Astrocyte (in vitro differentiated cells and primary cell): ENCODE data around the gene ACVR2B. TPM values are rescaled to one million over a fixed set of nuclear protein-coding genes. Genes with fewer than 3 reads are reported as not detected.

Source experiments
- DNase-seq: peaks from one replicate; pipeline ENCODE4 v3.0.0-alpha.2; 2010; ENCODE audit warnings: low read depth
- FAIRE-seq: peaks from 2 replicates; lab custom pipeline; 2011; peaks lifted over from hg19 to GRCh38; lab: Jason Lieb, UNC
- H2AFZ ChIP-seq: 2 replicates; pipeline ENCODE4 v1.6.0; 2012; ENCODE audit warnings: low read depth, low read length, inconsistent platforms
- H3K27ac ChIP-seq: 2 replicates; pipeline ENCODE4 v1.5.1; 2011; ENCODE audit warnings: low read depth, low read length, inconsistent platforms
- H3K27me3 ChIP-seq: 2 replicates; pipeline ENCODE4 v1.6.0; 2011; ENCODE audit warnings: low read length, inconsistent platforms; ENCODE audit not compliant: insufficient read depth
- H3K36me3 ChIP-seq: 2 replicates; pipeline ENCODE4 v1.5.1; 2011; ENCODE audit warnings: low read length, inconsistent platforms; ENCODE audit not compliant: insufficient read depth
- H3K4me1 ChIP-seq: 2 replicates; pipeline ENCODE4 v1.5.1; 2011; ENCODE audit warnings: low read length, inconsistent platforms; ENCODE audit not compliant: insufficient read depth
- H3K4me2 ChIP-seq: 2 replicates; pipeline ENCODE4 v1.6.0; 2012; ENCODE audit warnings: low read length, inconsistent platforms
- H3K4me3 ChIP-seq: 2 replicates; pipeline ENCODE4 v1.5.1; 2011; ENCODE audit warnings: low read depth, mild to moderate bottlenecking, low read length, inconsistent platforms; ENCODE audit not compliant: insufficient read depth
- H3K79me2 ChIP-seq: 2 replicates; pipeline ENCODE4 v1.6.0; 2012; ENCODE audit warnings: mild to moderate bottlenecking, low read length, inconsistent platforms; ENCODE audit not compliant: insufficient read depth
- H3K9ac ChIP-seq: 2 replicates; pipeline ENCODE4 v1.6.0; 2012; ENCODE audit warnings: mild to moderate bottlenecking, low read length, inconsistent platforms
- H3K9me3 ChIP-seq: 2 replicates; pipeline ENCODE4 v1.5.1; 2012; ENCODE audit warnings: low read depth, mild to moderate bottlenecking, low read length, inconsistent platforms; ENCODE audit not compliant: insufficient read depth
- H4K20me1 ChIP-seq: 2 replicates; pipeline ENCODE4 v1.6.0; 2012; ENCODE audit warnings: low read length, inconsistent platforms; ENCODE audit not compliant: insufficient read depth
- H3K27ac Mint-ChIP-seq: one replicate; pipeline ENCODE4 v1.8.0; 2021; ENCODE audit warnings: mild to moderate bottlenecking, mixed read lengths; ENCODE audit not compliant: unreplicated experiment
- H3K27me3 Mint-ChIP-seq: one replicate; pipeline ENCODE4 v1.8.0; 2021; ENCODE audit warnings: low read depth, mixed read lengths; ENCODE audit not compliant: unreplicated experiment
- H3K36me3 Mint-ChIP-seq: one replicate; pipeline ENCODE4 v1.8.0; 2021; ENCODE audit warnings: low read depth, mixed read lengths; ENCODE audit not compliant: unreplicated experiment
- H3K4me1 Mint-ChIP-seq: one replicate; pipeline ENCODE4 v1.8.0; 2021; ENCODE audit warnings: low read depth, mixed read lengths; ENCODE audit not compliant: unreplicated experiment
- H3K4me3 Mint-ChIP-seq: one replicate; pipeline ENCODE4 v1.8.0; 2021; ENCODE audit warnings: mild to moderate bottlenecking, moderate library complexity, mixed read lengths; ENCODE audit not compliant: unreplicated experiment
- H3K9me3 Mint-ChIP-seq: one replicate; pipeline ENCODE4 v1.8.0; 2021; ENCODE audit warnings: mild to moderate bottlenecking, mixed read lengths; ENCODE audit not compliant: unreplicated experiment
- EZH2 ChIP-seq: IDR thresholded peaks from 2 replicates; pipeline ENCODE4 v1.6.1; 2012; ENCODE audit warnings: mild to moderate bottlenecking, low read length, inconsistent platforms; ENCODE audit not compliant: insufficient read depth
- total RNA-seq: library from RNA; stranded (reverse); gene quantifications from 2 replicates; pipeline ENCODE4 v1.2.1, GENCODE V29; 2021
- TF ChIP-seq, protein P1 (sequence below): IDR thresholded peaks from 2 replicates; pipeline ENCODE4 v1.5.1; 2011; ENCODE audit warnings: low read depth, mild to moderate bottlenecking, inconsistent platforms, low read length, moderate library complexity; ENCODE audit not compliant: insufficient read depth

ACVR2B gene
- total RNA-seq, 1 donor from 2014 or later, result 14.7 TPM

DNA sequence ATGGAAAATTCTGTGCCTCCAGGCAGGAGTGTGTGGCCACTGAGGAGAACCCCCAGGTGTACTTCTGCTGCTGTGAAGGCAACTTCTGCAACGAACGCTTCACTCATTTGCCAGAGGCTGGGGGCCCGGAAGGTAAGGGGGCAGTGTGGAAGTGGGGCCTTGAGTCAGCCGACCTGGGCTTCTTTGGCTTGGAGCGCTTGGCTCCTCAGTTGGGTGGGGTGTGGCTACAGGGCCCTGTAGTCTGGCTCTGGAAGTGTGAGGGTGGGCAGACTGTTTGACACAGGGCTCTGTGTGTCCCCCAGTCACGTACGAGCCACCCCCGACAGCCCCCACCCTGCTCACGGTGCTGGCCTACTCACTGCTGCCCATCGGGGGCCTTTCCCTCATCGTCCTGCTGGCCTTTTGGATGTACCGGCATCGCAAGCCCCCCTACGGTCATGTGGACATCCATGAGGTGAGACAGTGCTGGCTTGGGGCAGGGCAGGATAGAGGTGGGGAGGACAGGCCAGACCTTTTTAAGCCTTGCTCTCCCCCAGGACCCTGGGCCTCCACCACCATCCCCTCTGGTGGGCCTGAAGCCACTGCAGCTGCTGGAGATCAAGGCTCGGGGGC lies 24.3 kb downstream of the ACVR2B start:
- peaks cover 20% of the 10 kb centered on the region for H4K20me1 ChIP-seq
- no peaks in the 10 kb centered on the region for H3K27me3 ChIP-seq
- Mint-ChIP-seq H3K4me3 (peak overlapping the region; percentile 27), H3K27me3 (no peaks in the 10 kb centered on the region), H3K4me1 (peaks cover 6% of the 10 kb centered on the region), H3K27ac (no peak overlapping the region), H3K36me3 (peaks cover 8% of the 10 kb centered on the region), H3K9me3 (peaks cover 3% of the 10 kb centered on the region)
- H3K36me3 ChIP-seq, result no peaks in the 10 kb centered on the region
- TF ChIP-seq, protein P1, sequence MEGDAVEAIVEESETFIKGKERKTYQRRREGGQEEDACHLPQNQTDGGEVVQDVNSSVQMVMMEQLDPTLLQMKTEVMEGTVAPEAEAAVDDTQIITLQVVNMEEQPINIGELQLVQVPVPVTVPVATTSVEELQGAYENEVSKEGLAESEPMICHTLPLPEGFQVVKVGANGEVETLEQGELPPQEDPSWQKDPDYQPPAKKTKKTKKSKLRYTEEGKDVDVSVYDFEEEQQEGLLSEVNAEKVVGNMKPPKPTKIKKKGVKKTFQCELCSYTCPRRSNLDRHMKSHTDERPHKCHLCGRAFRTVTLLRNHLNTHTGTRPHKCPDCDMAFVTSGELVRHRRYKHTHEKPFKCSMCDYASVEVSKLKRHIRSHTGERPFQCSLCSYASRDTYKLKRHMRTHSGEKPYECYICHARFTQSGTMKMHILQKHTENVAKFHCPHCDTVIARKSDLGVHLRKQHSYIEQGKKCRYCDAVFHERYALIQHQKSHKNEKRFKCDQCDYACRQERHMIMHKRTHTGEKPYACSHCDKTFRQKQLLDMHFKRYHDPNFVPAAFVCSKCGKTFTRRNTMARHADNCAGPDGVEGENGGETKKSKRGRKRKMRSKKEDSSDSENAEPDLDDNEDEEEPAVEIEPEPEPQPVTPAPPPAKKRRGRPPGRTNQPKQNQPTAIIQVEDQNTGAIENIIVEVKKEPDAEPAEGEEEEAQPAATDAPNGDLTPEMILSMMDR, result no peak
- peaks cover 3% of the 10 kb centered on the region for H3K79me2 ChIP-seq
- DNase-seq, result no peak
- no peak for FAIRE-seq
- no peak overlapping the region for H3K9ac ChIP-seq
- H3K9me3 ChIP-seq, result no peaks in the 10 kb centered on the region
- no peak overlapping the region for H3K4me2 ChIP-seq
- H3K4me1 ChIP-seq, result no peaks in the 10 kb centered on the region
- no peak overlapping the region for H2AFZ ChIP-seq
- no peak overlapping the region for H3K27ac ChIP-seq
- no peak overlapping the region for H3K4me3 ChIP-seq

DNA sequence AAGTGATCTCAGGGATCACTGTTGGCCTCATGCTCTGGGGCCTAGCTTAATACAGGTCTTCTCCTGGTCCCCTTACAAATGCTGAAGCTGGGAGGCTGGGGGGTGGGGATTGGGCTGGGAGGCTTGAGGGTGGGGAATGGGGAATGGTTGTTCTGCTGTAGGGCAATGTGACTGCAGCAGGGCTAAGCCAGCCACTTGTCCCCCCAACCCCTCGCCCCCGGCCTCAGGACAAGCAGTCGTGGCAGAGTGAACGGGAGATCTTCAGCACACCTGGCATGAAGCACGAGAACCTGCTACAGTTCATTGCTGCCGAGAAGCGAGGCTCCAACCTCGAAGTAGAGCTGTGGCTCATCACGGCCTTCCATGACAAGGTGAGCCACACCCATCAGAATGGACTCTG lies 25.2 kb downstream of the ACVR2B start:
- H3K27me3 ChIP-seq, result no peaks in the 10 kb centered on the region
- H3K9me3 Mint-ChIP-seq, result no peaks in the 10 kb centered on the region
- no peak overlapping the region for H3K27ac Mint-ChIP-seq
- FAIRE-seq, result no peak
- no peak for DNase-seq
- TF ChIP-seq EZH2, result no peak
- TF ChIP-seq, protein P1, result no peak
- H3K9ac ChIP-seq, result no peak overlapping the region
- H3K79me2 ChIP-seq, result peaks cover 3% of the 10 kb centered on the region
- H3K4me3 ChIP-seq, result no peak overlapping the region
- no peaks in the 10 kb centered on the region for H3K4me1 Mint-ChIP-seq
- no peak overlapping the region for H3K4me3 Mint-ChIP-seq
- H2AFZ ChIP-seq, result no peak overlapping the region
- no peak overlapping the region for H3K4me2 ChIP-seq
- no peak overlapping the region for H3K27ac ChIP-seq
- H3K36me3 ChIP-seq, result no peaks in the 10 kb centered on the region
- H4K20me1 ChIP-seq, result peaks cover 14% of the 10 kb centered on the region
- no peaks in the 10 kb centered on the region for H3K27me3 Mint-ChIP-seq
- peaks cover 14% of the 10 kb centered on the region for H3K36me3 Mint-ChIP-seq
- H3K9me3 ChIP-seq, result no peaks in the 10 kb centered on the region
- H3K4me1 ChIP-seq, result no peaks in the 10 kb centered on the region

DNA sequence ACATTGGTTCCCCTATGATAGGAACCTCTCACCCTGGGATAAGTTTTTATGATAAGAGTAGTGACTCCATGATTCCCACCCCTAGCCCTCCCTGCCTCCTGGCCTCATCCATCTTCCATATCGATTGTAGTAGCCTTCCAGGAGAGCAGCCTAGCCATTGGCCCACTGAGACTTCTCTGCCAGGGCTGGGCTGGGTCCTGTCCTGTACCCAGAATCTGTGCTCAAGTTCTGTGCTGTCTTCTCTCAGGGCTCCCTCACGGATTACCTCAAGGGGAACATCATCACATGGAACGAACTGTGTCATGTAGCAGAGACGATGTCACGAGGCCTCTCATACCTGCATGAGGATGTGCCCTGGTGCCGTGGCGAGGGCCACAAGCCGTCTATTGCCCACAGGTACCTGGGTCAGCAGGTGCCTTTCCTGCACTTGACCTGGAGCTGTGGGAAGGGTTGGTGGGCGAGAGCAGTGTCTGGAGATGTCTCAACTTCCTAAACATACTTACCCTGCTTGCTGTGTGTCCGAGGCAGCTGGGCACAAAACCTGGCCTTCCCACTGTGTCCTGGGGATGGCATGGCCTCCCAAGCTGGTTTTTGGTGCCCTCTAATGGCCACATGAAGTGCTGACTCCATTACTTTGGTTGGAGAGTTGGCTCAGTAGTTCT lies 25.9 kb downstream of the ACVR2B start:
- Mint-ChIP-seq H3K9me3 (no peaks in the 10 kb centered on the region), H3K4me1 (no peaks in the 10 kb centered on the region), H3K27me3 (no peaks in the 10 kb centered on the region), H3K27ac (no peak overlapping the region), H3K36me3 (peaks cover 13% of the 10 kb centered on the region), H3K4me3 (no peak overlapping the region)
- no peak overlapping the region for H3K4me3 ChIP-seq
- H3K27ac ChIP-seq, result no peak overlapping the region
- FAIRE-seq (no peak), DNase-seq (no peak)
- TF ChIP-seq, protein P1, result peak; percentile 84
- TF ChIP-seq EZH2, result no peak
- H4K20me1 ChIP-seq, result peaks cover 8% of the 10 kb centered on the region
- H3K4me2 ChIP-seq, result no peak overlapping the region
- no peaks in the 10 kb centered on the region for H3K27me3 ChIP-seq
- H3K36me3 ChIP-seq, result no peaks in the 10 kb centered on the region
- no peaks in the 10 kb centered on the region for H3K79me2 ChIP-seq
- no peaks in the 10 kb centered on the region for H3K9me3 ChIP-seq
- H2AFZ ChIP-seq, result no peak overlapping the region
- no peak overlapping the region for H3K9ac ChIP-seq
- no peaks in the 10 kb centered on the region for H3K4me1 ChIP-seq
